ENCODE results near the gene PWWP2B.
A peak's percentile ranks its signal among the peaks of the same experiment; 100 is the strongest.
"Not testable (repeated sequence)": the region's sequence is repeated elsewhere in the genome, so short reads cannot be mapped to it uniquely, and the experiment has no call there.

PWWP2B gene

DNA sequence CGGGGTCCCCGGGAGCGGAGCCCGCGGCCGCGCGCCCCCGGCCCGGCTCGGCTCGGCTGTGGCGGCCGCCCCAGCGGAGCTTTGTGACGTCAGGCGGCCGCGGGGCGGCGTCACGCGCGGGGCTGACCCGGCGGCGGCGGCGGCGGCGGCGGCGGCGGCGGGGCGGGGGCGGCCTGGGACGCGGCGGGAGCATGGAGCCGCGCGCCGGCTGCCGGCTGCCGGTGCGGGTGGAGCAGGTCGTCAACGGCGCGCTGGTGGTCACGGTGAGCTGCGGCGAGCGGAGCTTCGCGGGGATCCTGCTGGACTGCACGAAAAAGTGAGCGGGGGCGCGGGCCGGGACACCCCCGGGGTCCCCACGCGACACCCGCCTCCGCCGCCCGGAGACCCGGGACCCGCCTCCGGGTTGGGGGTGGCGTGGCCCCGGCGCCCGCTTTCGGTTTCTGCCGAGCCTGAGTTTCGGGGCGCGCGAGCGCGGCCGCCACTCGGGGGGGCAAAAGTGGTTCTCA lies at the start of gene PWWP2B:
Gene PWWP2B (plus strand): TSS at position 165 of the 506 bp plus-strand sequence. CDS start 27 bp downstream, at position 192.
- ATAC-seq (replicated peaks; ENCODE audit: extremely low read depth, poor library complexity, severe bottlenecking) = peak; percentile 53
- Mint-ChIP-seq H3K4me1 (peaks cover 13% of the 10 kb centered on the region), H3K27me3 (no peaks in the 10 kb centered on the region), H3K4me3 (peak within 1 kb of the TSS; percentile 86), H3K9me3 (peaks cover 5% of the 10 kb centered on the region), H3K27ac (ENCODE audit: low read depth) (peak within 1 kb of the TSS; percentile 75), H3K36me3 (ENCODE audit: insufficient read depth) (peaks cover 10% of the 10 kb centered on the region)
- peak; percentile 39 to 40 for DNase-seq (ENCODE audit: low spot score in 2 of 2)

GRCh38 chr10:132347211-132347930 lies 49.6 kb upstream of the PWWP2B start:
- Mint-ChIP-seq H3K4me1 (no peaks in the 10 kb centered on the region), H3K9me3 (no peaks in the 10 kb centered on the region), H3K36me3 (ENCODE audit: insufficient read depth) (peaks cover 2% of the 10 kb centered on the region), H3K27me3 (no peaks in the 10 kb centered on the region), H3K27ac (ENCODE audit: low read depth) (no peak overlapping the region), H3K4me3 (no peak overlapping the region)
- DNase-seq (ENCODE audit: low spot score in 2 of 2) = no peak
- no peak for ATAC-seq (replicated peaks; ENCODE audit: extremely low read depth, poor library complexity, severe bottlenecking)

GRCh38 chr10:132347931-132348267 lies 49.1 kb upstream of the PWWP2B start:
- Mint-ChIP-seq H3K9me3 (no peaks in the 10 kb centered on the region), H3K36me3 (ENCODE audit: insufficient read depth) (peaks cover 2% of the 10 kb centered on the region), H3K4me1 (peaks cover 4% of the 10 kb centered on the region), H3K27me3 (no peaks in the 10 kb centered on the region), H3K4me3 (no peak overlapping the region), H3K27ac (ENCODE audit: low read depth) (no peak overlapping the region)
- no peak for ATAC-seq (replicated peaks; ENCODE audit: extremely low read depth, poor library complexity, severe bottlenecking)
- no peak for DNase-seq (ENCODE audit: low spot score in 2 of 2)

DNA sequence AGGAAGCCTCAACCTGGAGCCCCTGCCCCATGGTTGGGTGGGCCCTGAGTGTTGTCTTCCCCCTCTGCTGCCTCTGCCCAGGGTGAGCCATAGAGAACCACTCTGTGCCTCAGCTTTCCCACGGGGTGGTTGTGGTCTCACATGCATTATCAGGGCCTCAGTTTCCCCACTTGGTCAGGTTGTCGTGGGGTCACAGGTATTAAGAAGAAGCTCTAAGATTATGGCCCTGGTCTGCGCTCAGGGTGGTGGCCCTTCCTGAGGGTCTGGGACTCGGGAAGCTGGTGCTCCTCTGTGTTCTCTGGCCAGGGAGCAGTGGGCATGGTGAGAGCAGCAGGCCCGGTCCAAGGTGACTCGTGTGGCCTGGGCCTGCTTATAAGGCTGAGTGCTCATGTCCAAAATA lies 47.2 kb upstream of the PWWP2B start:
- no peaks in the 10 kb centered on the region for H3K27me3 Mint-ChIP-seq
- ATAC-seq (replicated peaks; ENCODE audit: extremely low read depth, poor library complexity, severe bottlenecking) (no peak), DNase-seq (ENCODE audit: low spot score in 2 of 2) (no peak)
- no peaks in the 10 kb centered on the region for H3K9me3 Mint-ChIP-seq
- H3K27ac Mint-ChIP-seq (ENCODE audit: low read depth) = no peak overlapping the region
- peaks cover 10% of the 10 kb centered on the region for H3K4me1 Mint-ChIP-seq
- H3K4me3 Mint-ChIP-seq = no peak overlapping the region
- H3K36me3 Mint-ChIP-seq (ENCODE audit: insufficient read depth) = peaks cover 2% of the 10 kb centered on the region

DNA sequence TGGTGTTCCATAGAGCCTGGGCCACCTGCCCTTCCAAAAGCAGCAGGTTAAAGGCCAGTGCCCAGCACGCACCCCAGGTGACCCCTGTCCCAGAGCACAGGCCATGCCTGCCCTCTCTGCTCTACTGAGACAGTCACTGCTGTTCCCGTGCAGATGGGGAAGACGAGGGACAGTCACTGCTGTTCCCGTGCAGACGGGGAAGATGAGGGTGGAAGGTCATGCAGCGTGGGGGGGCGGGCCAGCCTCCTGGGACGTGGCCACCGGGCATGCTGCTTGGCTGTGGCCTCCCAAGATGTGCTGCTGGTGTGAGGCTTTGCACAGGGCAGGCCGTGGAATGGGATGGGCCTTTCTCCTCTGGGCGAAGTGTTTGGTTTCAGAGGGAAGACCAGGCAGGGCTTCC lies 46.6 kb upstream of the PWWP2B start:
- Mint-ChIP-seq H3K27me3 (no peaks in the 10 kb centered on the region), H3K9me3 (no peaks in the 10 kb centered on the region), H3K4me3 (no peak overlapping the region), H3K36me3 (ENCODE audit: insufficient read depth) (peaks cover 2% of the 10 kb centered on the region), H3K27ac (ENCODE audit: low read depth) (no peak overlapping the region), H3K4me1 (peaks cover 10% of the 10 kb centered on the region)
- DNase-seq (ENCODE audit: low spot score in 2 of 2) (no peak), ATAC-seq (replicated peaks; ENCODE audit: extremely low read depth, poor library complexity, severe bottlenecking) (no peak)

DNA sequence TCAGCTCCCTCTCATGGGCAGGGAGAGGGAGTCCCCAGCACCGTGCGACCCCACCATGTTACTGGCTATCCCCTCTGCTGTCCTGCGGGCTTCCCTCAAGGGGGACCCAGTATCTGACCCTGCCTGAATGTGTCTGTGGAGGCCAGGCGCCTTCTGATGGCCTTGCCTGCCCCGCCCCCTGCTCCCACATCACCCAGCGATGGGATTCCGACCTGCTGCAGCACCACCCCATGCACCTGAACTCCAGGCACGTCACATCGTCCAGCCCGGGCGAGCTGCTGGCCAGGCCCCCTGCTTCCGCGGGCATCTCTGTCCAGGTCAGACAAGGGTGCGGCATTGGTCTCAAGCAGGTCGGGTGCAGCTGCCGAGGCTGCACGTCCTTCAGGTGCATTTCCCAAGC lies 46.1 kb upstream of the PWWP2B start:
- Mint-ChIP-seq H3K4me1 (peaks cover 10% of the 10 kb centered on the region), H3K27ac (ENCODE audit: low read depth) (no peak overlapping the region), H3K27me3 (no peaks in the 10 kb centered on the region), H3K36me3 (ENCODE audit: insufficient read depth) (peaks cover 2% of the 10 kb centered on the region), H3K4me3 (no peak overlapping the region), H3K9me3 (no peaks in the 10 kb centered on the region)
- DNase-seq (ENCODE audit: low spot score in 2 of 2) (no peak), ATAC-seq (replicated peaks; ENCODE audit: extremely low read depth, poor library complexity, severe bottlenecking) (no peak)

GRCh38 chr10:132351611-132352010 lies 45.4 kb upstream of the PWWP2B start:
- no peaks in the 10 kb centered on the region for H3K9me3 Mint-ChIP-seq
- no peak overlapping the region for H3K27ac Mint-ChIP-seq (ENCODE audit: low read depth)
- peaks cover 10% of the 10 kb centered on the region for H3K4me1 Mint-ChIP-seq
- H3K27me3 Mint-ChIP-seq = no peaks in the 10 kb centered on the region
- no peak for ATAC-seq (replicated peaks; ENCODE audit: extremely low read depth, poor library complexity, severe bottlenecking)
- peaks cover 2% of the 10 kb centered on the region for H3K36me3 Mint-ChIP-seq (ENCODE audit: insufficient read depth)
- DNase-seq (ENCODE audit: low spot score in 2 of 2) = no peak
- H3K4me3 Mint-ChIP-seq = no peak overlapping the region

- H3K4me1 Mint-ChIP-seq = peaks cover 10% of the 10 kb centered on the region
- not testable (repeated sequence) for H3K27ac Mint-ChIP-seq (ENCODE audit: low read depth); H3K27me3 Mint-ChIP-seq; H3K36me3 Mint-ChIP-seq (ENCODE audit: insufficient read depth); H3K9me3 Mint-ChIP-seq; H3K4me3 Mint-ChIP-seq; ATAC-seq (replicated peaks; ENCODE audit: extremely low read depth, poor library complexity, severe bottlenecking)
- DNase-seq (ENCODE audit: low spot score in 2 of 2) = peak; percentile 56 to 70
These were observed 44.3 kb upstream of the PWWP2B start for GRCh38 chr10:132352462-132353308.

- H3K27ac Mint-ChIP-seq (ENCODE audit: low read depth) = no peak overlapping the region
- ATAC-seq (replicated peaks; ENCODE audit: extremely low read depth, poor library complexity, severe bottlenecking) (no peak), DNase-seq (ENCODE audit: low spot score in 2 of 2) (no peak)
- H3K9me3 Mint-ChIP-seq = no peaks in the 10 kb centered on the region
- no peaks in the 10 kb centered on the region for H3K36me3 Mint-ChIP-seq (ENCODE audit: insufficient read depth)
- no peak overlapping the region for H3K4me3 Mint-ChIP-seq
- H3K4me1 Mint-ChIP-seq = peaks cover 10% of the 10 kb centered on the region
- no peaks in the 10 kb centered on the region for H3K27me3 Mint-ChIP-seq
These were observed 43.3 kb upstream of the PWWP2B start for GRCh38 chr10:132353456-132354355.

- no peak for ATAC-seq (replicated peaks; ENCODE audit: extremely low read depth, poor library complexity, severe bottlenecking)
- no peak overlapping the region for H3K27ac Mint-ChIP-seq (ENCODE audit: low read depth)
These were observed 42.5 kb upstream of the PWWP2B start for GRCh38 chr10:132354356-132355094.

GRCh38 chr10:132355297-132355696 lies 41.7 kb upstream of the PWWP2B start:
- Mint-ChIP-seq H3K36me3 (ENCODE audit: insufficient read depth) (no peaks in the 10 kb centered on the region), H3K27ac (ENCODE audit: low read depth) (no peak overlapping the region), H3K4me3 (no peak overlapping the region), H3K4me1 (peaks cover 10% of the 10 kb centered on the region), H3K27me3 (no peaks in the 10 kb centered on the region), H3K9me3 (no peaks in the 10 kb centered on the region)
- DNase-seq (ENCODE audit: low spot score in 2 of 2) = no peak
- ATAC-seq (replicated peaks; ENCODE audit: extremely low read depth, poor library complexity, severe bottlenecking) = no peak

More at GRCh38 chr10:132354356-132355094, 42.5 kb upstream of the PWWP2B start:
- Mint-ChIP-seq H3K27me3 (no peaks in the 10 kb centered on the region), H3K36me3 (ENCODE audit: insufficient read depth) (no peaks in the 10 kb centered on the region), H3K9me3 (no peaks in the 10 kb centered on the region), H3K4me1 (peaks cover 10% of the 10 kb centered on the region), H3K4me3 (no peak overlapping the region)
- no peak for DNase-seq (ENCODE audit: low spot score in 2 of 2)

DNA sequence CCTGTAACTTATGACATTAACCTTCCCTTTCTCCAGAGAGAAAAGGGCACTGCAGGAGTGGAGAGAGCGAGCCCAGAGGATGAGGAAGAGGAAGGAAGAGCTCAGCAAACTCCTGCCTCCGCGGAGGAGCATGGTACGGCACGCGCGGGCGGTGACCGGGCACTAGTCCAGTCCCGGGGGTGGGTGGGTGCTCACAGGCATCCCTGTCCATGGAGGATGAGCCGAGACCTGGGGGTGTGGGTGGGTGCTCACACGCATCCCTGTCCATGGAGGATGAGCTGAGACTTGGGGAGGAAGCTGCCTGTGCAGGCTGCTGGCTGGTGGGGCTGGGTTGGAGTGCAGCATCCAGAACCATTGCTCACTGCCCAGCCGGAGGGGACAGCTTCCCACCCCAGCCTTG lies 41.2 kb upstream of the PWWP2B start:
- no peak overlapping the region for H3K4me3 Mint-ChIP-seq
- no peaks in the 10 kb centered on the region for H3K36me3 Mint-ChIP-seq (ENCODE audit: insufficient read depth)
- ATAC-seq (replicated peaks; ENCODE audit: extremely low read depth, poor library complexity, severe bottlenecking) = no peak
- no peaks in the 10 kb centered on the region for H3K27me3 Mint-ChIP-seq
- no peak overlapping the region for H3K27ac Mint-ChIP-seq (ENCODE audit: low read depth)
- no peak for DNase-seq (ENCODE audit: low spot score in 2 of 2)
- H3K4me1 Mint-ChIP-seq = peaks cover 10% of the 10 kb centered on the region
- H3K9me3 Mint-ChIP-seq = no peaks in the 10 kb centered on the region

All from central memory CD8-positive, alpha-beta T cell (primary cell).